OCI-LY7 (cell line): ENCODE results near the gene DPY19L3. TPM values are rescaled to one million over a fixed set of nuclear protein-coding genes. Genes with fewer than 3 reads are reported as not detected.

ENCODE experiments used
- BruUV-seq: library from RNA; stranded (reverse); fragments of 400-500 nt; replicated peaks from 2 replicates; lab custom pipeline; 2021; lab: Mats Ljungman, UMichigan
- CTCF ChIA-PET: fragments of 300-600 bp; sonication (Branson Sonifier 250); formaldehyde crosslinking; loops from one replicate; lab custom pipeline; 2022; ENCODE audit warnings: antibody characterized with exemption; ENCODE audit not compliant: unreplicated experiment; lab: Charles Lee
- POLR2A ChIA-PET: fragments of 300-600 bp; sonication (Branson Sonifier 250); formaldehyde crosslinking; loops from one replicate; lab custom pipeline; 2022; ENCODE audit warnings: antibody characterized with exemption; lab: Charles Lee
- DNase-seq: peaks from one replicate; pipeline ENCODE4 v3.0.0-alpha.2; 2015; ENCODE audit warnings: low spot score
- H2AFZ ChIP-seq: fragments of 200-600 bp; sonication (generic), shearing (Covaris generic); 2 replicates; pipeline ENCODE4 v1.6.1; 2014; ENCODE audit warnings: mild to moderate bottlenecking, antibody characterized with exemption, low read length, moderate library complexity
- H3K27ac ChIP-seq: fragments of 200-600 bp; sonication (generic); 2 replicates; pipeline ENCODE4 v1.5.1; 2014; ENCODE audit warnings: mixed run types, low read depth, mild to moderate bottlenecking, moderate library complexity, low read length, inconsistent platforms; ENCODE audit not compliant: poor library complexity, severe bottlenecking
- H3K36me3 ChIP-seq: fragments of 200-600 bp; sonication (generic); 2 replicates; pipeline ENCODE4 v1.6.1; 2014; ENCODE audit warnings: mild to moderate bottlenecking, antibody characterized with exemption, low read length, moderate library complexity, mixed read lengths; ENCODE audit not compliant: insufficient read depth
- H3K4me1 ChIP-seq: fragments of 200-600 bp; sonication (generic); 2 replicates; pipeline ENCODE4 v1.5.1; 2014; ENCODE audit warnings: mild to moderate bottlenecking, low read length; ENCODE audit not compliant: insufficient read depth, poor library complexity, severe bottlenecking
- H3K4me2 ChIP-seq: fragments of 200-600 bp; sonication (generic); 2 replicates; pipeline ENCODE4 v1.6.1; 2014; ENCODE audit warnings: mild to moderate bottlenecking, low read length
- H3K4me3 ChIP-seq: fragments of 200-600 bp; sonication (generic); 2 replicates; pipeline ENCODE4 v1.5.1; 2014; ENCODE audit warnings: mild to moderate bottlenecking, low read depth, low read length; ENCODE audit not compliant: poor library complexity, severe bottlenecking
- H3K79me2 ChIP-seq: fragments of 200-600 bp; sonication (generic); 2 replicates; pipeline ENCODE4 v1.6.1; 2016; ENCODE audit warnings: low read depth, mild to moderate bottlenecking, low read length, moderate library complexity, mixed read lengths; ENCODE audit not compliant: insufficient read depth
- H3K9me2 ChIP-seq: fragments of 200-600 bp; sonication (generic); 2 replicates; pipeline ENCODE4 v1.6.1; 2016; ENCODE audit warnings: mild to moderate bottlenecking, low read length, mixed read lengths; ENCODE audit not compliant: insufficient read depth
- H3K9me3 ChIP-seq: fragments of 200-600 bp; sonication (generic); 2 replicates; pipeline ENCODE4 v1.6.1; 2014; ENCODE audit warnings: mild to moderate bottlenecking, mixed run types, low read length, mixed read lengths
- H4K20me1 ChIP-seq: fragments of 200-600 bp; sonication (generic); 2 replicates; pipeline ENCODE4 v1.6.1; 2014; ENCODE audit warnings: mild to moderate bottlenecking, antibody characterized with exemption, low read length, moderate library complexity, mixed read lengths; ENCODE audit not compliant: insufficient read depth
- EZH2phosphoT487 ChIP-seq: fragments of 200-600 bp; sonication (generic); IDR thresholded peaks from 2 replicates; pipeline ENCODE4 v1.6.1; 2018; ENCODE audit warnings: low read depth, borderline replicate concordance, mild to moderate bottlenecking, mixed run types, antibody characterized with exemption, low read length, moderate library complexity, mixed read lengths
- intact Hi-C: fragments of 100-400 bp; cut with micrococcal nuclease; formaldehyde crosslinking; loops from one replicate; pipeline ENCODE4 v1.10.0; 2022; ENCODE audit not compliant: unreplicated experiment
- total RNA-seq, 2 experiments: library from RNA; depleted of rRNA in 1 of 2; stranded (reverse); fragments of >200 nt in 1 of 2; shearing (Covaris generic) in 1 of 2; gene quantifications; 2 replicates each; pipeline ENCODE4 v1.2.3, GENCODE V29; 2014 to 2022
- TF ChIP-seq, protein P1 (sequence below): fragments of 200-600 bp; sonication (generic); conservative IDR thresholded peaks from 2 replicates; pipeline ENCODE4 v1.5.1; 2014; ENCODE audit warnings: mild to moderate bottlenecking, antibody characterized with exemption, low read length, moderate library complexity, mixed read lengths

The DPY19L3 gene
- total RNA-seq, 2 experiments from 2014 or later = 31.3 to 39.0 TPM

DNA sequence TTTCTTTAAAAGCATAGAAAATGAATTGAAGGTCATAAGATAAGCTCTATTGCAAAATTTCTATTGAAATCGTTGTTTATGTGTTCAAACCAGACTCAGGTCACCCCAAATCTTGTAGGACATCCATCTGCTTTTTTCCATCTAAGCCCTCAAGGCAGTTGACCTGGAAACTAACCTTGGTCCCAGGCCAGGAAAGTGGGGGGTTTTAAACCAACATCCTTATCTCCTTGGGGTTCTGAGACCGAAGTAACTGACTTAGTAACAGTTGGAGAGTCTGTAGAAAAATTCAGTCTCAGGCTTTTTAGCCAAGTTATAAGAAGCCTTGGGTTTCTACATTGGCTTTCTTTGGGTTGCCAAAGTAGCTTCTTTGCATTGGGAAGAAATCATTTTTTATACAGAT lies 36.8 kb upstream of the DPY19L3 start:
- H3K27ac ChIP-seq = no peak overlapping the region
- intact Hi-C loops = no loop called here
- H3K79me2 ChIP-seq = peaks cover 67% of the 10 kb centered on the region; the same call in 1 of the 2 replicates
- POLR2A ChIA-PET = interaction anchor here (1.8 kb wide), 1 partner anchor 11 kb away, joined by 7 read pairs; no protein-coding TSS in a partner anchor
- H3K4me1 ChIP-seq = no peaks in the 10 kb centered on the region
- no TSS peak for BruUV-seq
- TF ChIP-seq, protein P1, sequence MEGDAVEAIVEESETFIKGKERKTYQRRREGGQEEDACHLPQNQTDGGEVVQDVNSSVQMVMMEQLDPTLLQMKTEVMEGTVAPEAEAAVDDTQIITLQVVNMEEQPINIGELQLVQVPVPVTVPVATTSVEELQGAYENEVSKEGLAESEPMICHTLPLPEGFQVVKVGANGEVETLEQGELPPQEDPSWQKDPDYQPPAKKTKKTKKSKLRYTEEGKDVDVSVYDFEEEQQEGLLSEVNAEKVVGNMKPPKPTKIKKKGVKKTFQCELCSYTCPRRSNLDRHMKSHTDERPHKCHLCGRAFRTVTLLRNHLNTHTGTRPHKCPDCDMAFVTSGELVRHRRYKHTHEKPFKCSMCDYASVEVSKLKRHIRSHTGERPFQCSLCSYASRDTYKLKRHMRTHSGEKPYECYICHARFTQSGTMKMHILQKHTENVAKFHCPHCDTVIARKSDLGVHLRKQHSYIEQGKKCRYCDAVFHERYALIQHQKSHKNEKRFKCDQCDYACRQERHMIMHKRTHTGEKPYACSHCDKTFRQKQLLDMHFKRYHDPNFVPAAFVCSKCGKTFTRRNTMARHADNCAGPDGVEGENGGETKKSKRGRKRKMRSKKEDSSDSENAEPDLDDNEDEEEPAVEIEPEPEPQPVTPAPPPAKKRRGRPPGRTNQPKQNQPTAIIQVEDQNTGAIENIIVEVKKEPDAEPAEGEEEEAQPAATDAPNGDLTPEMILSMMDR = no peak
- TF ChIP-seq EZH2phosphoT487 = no peak
- DNase-seq = no peak
- H2AFZ ChIP-seq = no peak overlapping the region
- H3K36me3 ChIP-seq = peaks cover 96% of the 10 kb centered on the region
- peaks cover 5% of the 10 kb centered on the region; the same call in 1 of the 2 replicates for H4K20me1 ChIP-seq
- H3K4me2 ChIP-seq = no peak overlapping the region
- no peak overlapping the region for H3K4me3 ChIP-seq
- no peaks in the 10 kb centered on the region for H3K9me3 ChIP-seq
- CTCF ChIA-PET = no interaction called here
- H3K9me2 ChIP-seq = no peaks in the 10 kb centered on the region

DNA sequence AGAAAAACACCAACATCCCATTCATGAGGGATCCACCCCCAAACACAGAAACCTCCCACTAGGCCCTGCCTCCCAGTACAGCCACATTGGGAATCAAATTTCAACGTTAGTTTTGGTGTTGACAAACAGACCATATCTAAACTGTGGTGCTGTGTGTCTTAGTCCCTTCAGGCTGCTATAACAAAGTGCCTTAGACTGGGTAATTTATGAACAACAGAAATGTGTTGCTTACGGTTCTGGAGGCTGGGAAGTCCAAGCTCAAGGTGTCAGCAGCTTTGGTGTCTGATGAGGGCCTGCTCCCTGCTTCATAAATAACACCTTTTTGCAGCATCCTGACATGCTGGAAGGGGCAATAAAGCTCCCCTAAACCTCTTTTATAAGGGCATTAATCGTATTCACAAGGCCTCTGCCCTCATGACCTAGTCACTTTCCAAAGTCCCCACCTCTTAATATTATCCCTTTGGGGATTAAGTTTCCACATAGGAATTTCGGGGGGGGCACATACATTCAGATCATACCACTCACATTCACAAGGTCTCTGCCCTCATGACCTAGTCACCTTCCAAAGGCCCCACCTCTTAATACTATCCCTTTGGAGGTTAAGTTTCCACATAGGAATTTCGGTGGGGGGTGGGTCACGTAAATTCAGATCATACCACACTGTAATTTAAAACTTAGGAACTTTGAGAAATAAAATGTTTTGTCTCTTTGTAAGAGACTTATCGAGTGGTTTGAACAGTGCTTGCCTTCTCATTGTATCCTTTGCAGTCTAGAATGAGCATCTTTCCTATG lies 32.6 kb upstream of the DPY19L3 start:
- TF ChIP-seq, protein P1 = no peak
- no peak for TF ChIP-seq EZH2phosphoT487
- POLR2A ChIA-PET = no interaction called here
- Histone ChIP-seq H3K4me2 (no peak overlapping the region), H2AFZ (no peak overlapping the region), H3K4me1 (no peaks in the 10 kb centered on the region), H3K9me3 (no peaks in the 10 kb centered on the region), H4K20me1 (0 out of 2 replicates have a peak, but pooled peaks cover 5% of the 10 kb centered on the region), H3K79me2 (peaks cover 45% of the 10 kb centered on the region; the same call in 1 of the 2 replicates), H3K36me3 (peaks cover 91% of the 10 kb centered on the region), H3K9me2 (no peaks in the 10 kb centered on the region), H3K27ac (no peak overlapping the region), H3K4me3 (no peak overlapping the region)
- intact Hi-C loops = no loop called here
- CTCF ChIA-PET = no interaction called here
- no peak for DNase-seq
- BruUV-seq = no TSS peak
